Urinary bladder (tissue), 4 donors: Measurements from ENCODE around the gene ACTR5. TPM values are rescaled to one million over a fixed set of nuclear protein-coding genes. Genes with fewer than 3 reads are reported as not detected.

Experiments
- DNase-seq: peaks from one replicate; pipeline ENCODE4 v3.0.0-alpha.2; 2015; ENCODE audit errors: extremely low spot score
- H3K27ac ChIP-seq: one replicate; pipeline ENCODE4 v1.5.1; 2013; ENCODE audit warnings: low read depth, mild to moderate bottlenecking, moderate library complexity
- H3K36me3 ChIP-seq: one replicate; pipeline ENCODE4 v1.6.1; 2013; ENCODE audit warnings: mild to moderate bottlenecking, moderate library complexity; ENCODE audit not compliant: insufficient read depth
- H3K4me1 ChIP-seq: one replicate; pipeline ENCODE4 v1.6.1; 2013; ENCODE audit warnings: mild to moderate bottlenecking, moderate library complexity; ENCODE audit not compliant: insufficient read depth
- H3K4me3 ChIP-seq: one replicate; pipeline ENCODE4 v1.5.1; 2013; ENCODE audit warnings: low read depth, low read length
- WGBS: extraction: QIAGEN DNeasy Blood & Tissue Kit; methylation state at CpG from one replicate; pipeline ENCODE4 v1.1.7; 2013; 5-methylcytosine and 5-hydroxymethylcytosine counted together
- polyA plus RNA-seq: library from polyadenylated mRNA; stranded (reverse); fragments of 200-250 nt; gene quantifications from one replicate; pipeline ENCODE4 v1.2.3, GENCODE V29; 2013
- total RNA-seq: library from RNA; depleted of rRNA; stranded (reverse); fragments of >200 nt; gene quantifications from one replicate; pipeline ENCODE4 v1.2.3, GENCODE V29; 2014
- donor health status: healthy with polysubstance abuse.
- donor health status: healthy.

Gene ACTR5
- total and polyA plus RNA-seq, 2 donors: 6.2 to 7.0 TPM

- Histone ChIP-seq H3K4me1 (no peaks in the 10 kb centered on the region), H3K27ac (no peak overlapping the region), H3K4me3 (no peak overlapping the region), H3K36me3 (no peaks in the 10 kb centered on the region)
- DNase-seq: no peak
- WGBS: 4% methylated on average over 35 of the region's 35 CpGs
Measured at GRCh38 chr20:38725148-38725901, 22.9 kb upstream of the ACTR5 start.

GRCh38 chr20:38725931-38726803 lies 22.1 kb upstream of the ACTR5 start:
- Histone ChIP-seq H3K4me1 (no peaks in the 10 kb centered on the region), H3K36me3 (no peaks in the 10 kb centered on the region), H3K4me3 (no peak overlapping the region), H3K27ac (no peak overlapping the region)
- DNase-seq: no peak
- WGBS: 5% methylated on average over 53 of the region's 53 CpGs

DNA sequence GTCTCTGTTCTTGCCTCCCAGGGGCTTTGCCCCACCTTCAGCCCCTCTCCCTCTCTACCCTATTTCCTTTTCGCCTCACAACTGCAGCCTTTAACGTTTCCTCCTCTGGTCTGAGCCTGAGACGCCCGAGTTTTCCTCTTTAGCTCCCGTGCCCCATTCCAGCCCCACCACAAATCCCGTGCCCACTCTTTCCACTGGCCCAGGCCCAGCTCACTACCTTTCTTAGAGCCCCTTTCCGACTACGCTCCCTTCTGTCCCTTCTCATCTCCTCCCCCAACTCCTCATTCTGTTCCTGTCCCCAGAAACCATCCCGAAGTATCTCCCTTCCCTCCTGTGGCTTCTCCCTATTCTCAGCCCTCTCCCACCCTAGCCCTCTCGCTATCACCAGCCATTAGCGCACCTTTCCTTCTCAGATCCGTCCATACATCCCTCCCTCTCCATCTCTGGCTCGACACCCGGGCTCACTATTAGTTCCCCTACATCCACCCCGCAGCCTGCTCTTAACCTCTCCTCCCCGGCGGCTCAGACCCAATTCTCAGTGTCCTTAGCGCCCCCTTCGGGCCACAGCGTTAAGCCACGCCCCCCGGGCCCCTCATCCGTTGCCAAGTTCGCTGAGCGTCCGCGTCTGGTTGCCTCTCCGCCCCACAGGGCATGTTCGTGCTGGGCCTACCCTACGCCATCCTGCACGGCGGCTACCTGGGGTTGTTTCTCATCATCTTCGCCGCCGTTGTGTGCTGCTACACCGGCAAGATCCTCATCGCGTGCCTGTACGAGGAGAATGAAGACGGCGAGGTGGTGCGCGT lies 21.3 kb upstream of the ACTR5 start:
- Histone ChIP-seq H3K4me1 (no peaks in the 10 kb centered on the region), H3K4me3 (no peak overlapping the region), H3K36me3 (no peaks in the 10 kb centered on the region), H3K27ac (no peak overlapping the region)
- no peak for DNase-seq
- WGBS: 2% methylated on average over 43 of the region's 43 CpGs

GRCh38 chr20:38727607-38728190 lies 20.6 kb upstream of the ACTR5 start:
- no peak overlapping the region for H3K27ac ChIP-seq
- 4% methylated on average over 46 of the region's 46 CpGs for WGBS
- no peak overlapping the region for H3K4me3 ChIP-seq
- H3K4me1 ChIP-seq: no peaks in the 10 kb centered on the region
- DNase-seq: no peak
- no peaks in the 10 kb centered on the region for H3K36me3 ChIP-seq

GRCh38 chr20:38728191-38728781 lies 20.0 kb upstream of the ACTR5 start:
- no peak for DNase-seq
- Histone ChIP-seq H3K27ac (no peak overlapping the region), H3K36me3 (no peaks in the 10 kb centered on the region), H3K4me3 (no peak overlapping the region), H3K4me1 (no peaks in the 10 kb centered on the region)
- WGBS: 2% methylated on average over 56 of the region's 56 CpGs

DNA sequence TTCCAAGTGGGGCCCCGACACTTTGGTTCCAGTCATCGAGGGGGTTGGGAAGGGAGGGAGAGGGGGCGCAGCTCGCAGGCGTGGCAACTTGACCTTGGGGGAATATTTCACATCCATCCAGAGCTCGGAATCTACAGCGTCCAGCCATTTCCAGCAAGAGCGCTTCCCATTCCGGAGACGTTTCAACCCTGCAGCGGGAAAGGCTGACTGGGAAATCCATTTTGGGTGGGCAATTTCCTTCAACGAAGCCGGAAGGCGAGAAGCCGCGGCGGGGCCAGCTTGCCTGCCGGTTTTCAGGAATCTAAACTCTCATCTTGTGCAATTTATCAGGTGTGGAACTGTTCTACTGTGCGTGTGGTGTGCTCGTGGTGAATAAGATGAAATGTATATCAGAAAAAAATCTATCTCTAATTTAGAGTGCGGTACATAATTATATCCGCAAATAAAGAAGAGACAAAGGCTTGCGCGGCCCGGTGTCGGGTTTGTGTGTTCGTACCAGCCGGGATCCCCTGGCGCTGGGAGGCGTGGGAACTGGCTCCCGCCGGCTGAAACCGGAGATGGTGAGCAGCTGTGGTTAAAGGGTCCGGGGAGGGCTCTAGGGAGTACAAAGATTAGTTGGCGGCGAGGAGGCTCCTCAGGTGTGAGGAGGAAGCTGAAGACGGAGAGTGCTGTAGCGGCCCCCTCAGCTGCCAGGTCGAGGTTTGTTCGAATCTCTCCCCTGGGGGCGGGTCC lies 19.2 kb upstream of the ACTR5 start:
- 2% methylated on average over 41 of the region's 41 CpGs for WGBS
- H3K36me3 ChIP-seq: no peaks in the 10 kb centered on the region
- H3K27ac ChIP-seq: no peak overlapping the region
- H3K4me3 ChIP-seq: no peak overlapping the region
- no peaks in the 10 kb centered on the region for H3K4me1 ChIP-seq
- no peak for DNase-seq

DNA sequence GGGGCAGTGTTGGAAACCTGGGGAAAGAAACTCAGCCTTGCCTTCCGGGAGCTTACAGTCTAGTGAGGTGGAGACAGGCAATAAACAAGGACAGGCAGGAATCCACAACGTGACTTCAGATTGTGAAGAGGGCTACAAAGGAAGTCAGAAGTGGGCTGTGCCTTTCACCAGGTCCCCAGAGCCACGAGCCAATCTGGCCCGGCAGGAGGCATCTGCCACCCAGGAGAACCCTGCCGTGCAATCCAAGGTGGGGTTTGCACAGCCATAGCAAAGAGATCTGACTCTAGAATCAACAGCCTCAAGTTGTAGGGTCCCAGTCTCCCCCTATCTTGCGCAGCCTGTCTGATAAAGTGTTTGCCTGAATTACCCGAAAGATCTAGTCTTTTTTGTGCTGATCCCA lies 18.5 kb upstream of the ACTR5 start:
- Histone ChIP-seq H3K27ac (no peak overlapping the region), H3K4me1 (no peaks in the 10 kb centered on the region), H3K4me3 (no peak overlapping the region), H3K36me3 (no peaks in the 10 kb centered on the region)
- WGBS: 7% methylated on average over 7 of the region's 7 CpGs
- DNase-seq: no peak

- no peak overlapping the region for H3K4me3 ChIP-seq
- no peak overlapping the region for H3K27ac ChIP-seq
- H3K36me3 ChIP-seq: no peaks in the 10 kb centered on the region
- H3K4me1 ChIP-seq: no peaks in the 10 kb centered on the region
- WGBS: 3% methylated on average over 41 of the region's 41 CpGs
- no peak for DNase-seq
Measured at GRCh38 chr20:38730167-38730988, 17.9 kb upstream of the ACTR5 start.

DNA sequence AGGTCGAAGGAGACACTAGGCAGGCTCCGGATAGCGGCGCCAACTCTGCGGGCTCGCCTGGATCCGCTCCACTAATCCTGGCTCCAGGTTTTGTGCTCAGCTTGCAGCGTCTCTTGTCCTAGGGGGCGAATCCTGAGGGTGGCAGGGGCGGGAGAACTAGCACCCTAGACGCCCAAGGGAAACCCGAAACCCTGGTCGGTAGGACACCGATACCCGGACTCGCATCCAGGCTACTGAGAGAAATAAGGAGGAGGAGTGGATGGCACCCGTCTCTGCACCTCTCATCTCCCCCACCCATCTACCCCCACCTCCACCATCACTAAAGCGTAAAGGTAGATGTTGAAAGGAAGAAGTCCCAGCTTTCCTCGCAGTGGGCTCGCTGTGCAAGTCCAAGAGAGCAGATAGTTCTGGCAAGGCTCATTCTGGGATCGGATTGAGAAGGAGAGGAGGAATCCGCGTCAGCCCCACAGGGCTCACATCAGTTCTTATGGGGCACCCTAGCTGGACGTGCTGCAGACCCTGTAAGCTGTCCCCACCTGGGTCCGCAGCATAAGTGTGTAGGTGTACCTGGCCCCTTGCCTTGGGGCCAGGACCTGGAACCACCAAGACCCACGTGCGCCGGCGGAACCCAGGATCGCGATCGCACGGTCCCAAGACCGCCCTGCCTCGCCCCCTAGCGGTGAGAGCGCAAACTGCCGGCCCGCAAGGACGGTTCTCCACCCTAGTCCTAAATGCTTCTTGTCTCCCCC lies 17.1 kb upstream of the ACTR5 start:
- no peaks in the 10 kb centered on the region for H3K4me1 ChIP-seq
- no peaks in the 10 kb centered on the region for H3K36me3 ChIP-seq
- under 1% methylated on average over 40 of the region's 40 CpGs for WGBS
- H3K27ac ChIP-seq: no peak overlapping the region
- H3K4me3 ChIP-seq: no peak overlapping the region
- DNase-seq: no peak

DNA sequence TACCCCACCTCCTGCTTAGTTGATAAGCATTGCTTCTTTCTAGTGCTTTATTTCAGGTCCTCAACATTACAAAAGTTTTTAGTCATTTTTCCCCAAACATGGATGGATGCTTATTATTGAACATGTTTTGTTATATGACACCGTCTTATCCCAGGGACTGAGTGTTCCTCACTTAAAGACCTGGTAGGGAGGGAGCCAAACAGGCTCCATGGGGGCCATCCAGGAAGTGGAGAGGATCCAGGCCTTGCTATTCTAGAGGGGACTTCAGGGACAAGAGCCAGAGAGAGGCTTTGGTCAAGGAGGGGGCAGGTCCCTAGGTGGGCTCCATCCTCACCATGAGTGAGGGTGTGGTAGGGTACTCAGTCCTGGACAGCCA lies 16.5 kb upstream of the ACTR5 start:
- no peaks in the 10 kb centered on the region for H3K4me1 ChIP-seq
- H3K27ac ChIP-seq: no peak overlapping the region
- 39% methylated on average over 1 of the region's 1 CpG for WGBS
- H3K4me3 ChIP-seq: no peak overlapping the region
- DNase-seq: no peak
- no peaks in the 10 kb centered on the region for H3K36me3 ChIP-seq

DNA sequence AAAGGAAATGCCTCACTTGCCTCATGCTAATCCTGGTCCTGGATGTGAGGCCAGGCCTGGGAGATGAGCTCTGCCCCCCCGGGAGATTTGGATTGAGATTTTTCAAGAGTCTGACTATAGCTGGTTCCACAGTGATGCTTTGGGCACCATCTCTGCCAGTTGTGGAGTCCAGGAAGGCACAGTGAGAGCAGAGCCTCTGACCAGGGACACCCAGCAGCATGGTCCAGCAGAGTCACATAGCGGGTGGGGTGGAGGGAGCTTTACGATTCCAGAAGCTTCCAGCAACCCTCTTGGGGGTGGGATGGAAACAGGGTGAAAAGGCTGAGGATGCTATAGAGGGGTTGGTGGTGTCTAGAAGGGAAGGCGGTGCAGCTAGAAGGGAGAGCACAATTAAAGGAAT lies 15.3 kb upstream of the ACTR5 start:
- no peaks in the 10 kb centered on the region for H3K36me3 ChIP-seq
- DNase-seq: no peak
- H3K4me1 ChIP-seq: no peaks in the 10 kb centered on the region
- WGBS: 74% methylated on average over 4 of the region's 4 CpGs
- H3K4me3 ChIP-seq: no peak overlapping the region
- H3K27ac ChIP-seq: no peak overlapping the region
